ENCODE data around the gene FETUB. TPM values are rescaled to one million over a fixed set of nuclear protein-coding genes. Genes with fewer than 3 reads are reported as not detected.

FETUB gene, protein sequence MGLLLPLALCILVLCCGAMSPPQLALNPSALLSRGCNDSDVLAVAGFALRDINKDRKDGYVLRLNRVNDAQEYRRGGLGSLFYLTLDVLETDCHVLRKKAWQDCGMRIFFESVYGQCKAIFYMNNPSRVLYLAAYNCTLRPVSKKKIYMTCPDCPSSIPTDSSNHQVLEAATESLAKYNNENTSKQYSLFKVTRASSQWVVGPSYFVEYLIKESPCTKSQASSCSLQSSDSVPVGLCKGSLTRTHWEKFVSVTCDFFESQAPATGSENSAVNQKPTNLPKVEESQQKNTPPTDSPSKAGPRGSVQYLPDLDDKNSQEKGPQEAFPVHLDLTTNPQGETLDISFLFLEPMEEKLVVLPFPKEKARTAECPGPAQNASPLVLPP
- total RNA-seq (2021; fragmentation: NEBNext Ultra II Directional; extraction: Animal tissue kit (Norgen Biotek cat#: 25700)) (not detected in 2 replicates), polyA plus RNA-seq (2011; rRNA removed) (0.15 TPM in 1 of 2 replicates, not detected in the other), polyA minus RNA-seq (2011; rRNA and poly(A)+ RNA removed) (not detected in 2 replicates)
- polyA plus RNA-seq (2011; cell fraction: cytosol; rRNA removed), result 0.09 TPM
- 0.19 TPM for polyA plus RNA-seq (2011; cell fraction: nucleus; rRNA removed)
- polyA plus RNA-seq (2012, experiment 1 of 2), result 0.10 to 0.25 TPM (median 0.19 TPM) in 4 replicates
- not detected for polyA plus RNA-seq (2012, experiment 2 of 2)
- not detected for polyA plus RNA-seq (2013, experiment 1 of 2)
- 0.07 TPM for polyA plus RNA-seq (2013, experiment 2 of 2)
- polyA minus RNA-seq (2011; cell fraction: cytosol; rRNA and poly(A)+ RNA removed), result not detected
- not detected for polyA minus RNA-seq (2011; cell fraction: nucleus; rRNA and poly(A)+ RNA removed)
- long read RNA-seq, experiment 1, result 0 reads
- long read RNA-seq, experiment 2, result 0 reads

DNA sequence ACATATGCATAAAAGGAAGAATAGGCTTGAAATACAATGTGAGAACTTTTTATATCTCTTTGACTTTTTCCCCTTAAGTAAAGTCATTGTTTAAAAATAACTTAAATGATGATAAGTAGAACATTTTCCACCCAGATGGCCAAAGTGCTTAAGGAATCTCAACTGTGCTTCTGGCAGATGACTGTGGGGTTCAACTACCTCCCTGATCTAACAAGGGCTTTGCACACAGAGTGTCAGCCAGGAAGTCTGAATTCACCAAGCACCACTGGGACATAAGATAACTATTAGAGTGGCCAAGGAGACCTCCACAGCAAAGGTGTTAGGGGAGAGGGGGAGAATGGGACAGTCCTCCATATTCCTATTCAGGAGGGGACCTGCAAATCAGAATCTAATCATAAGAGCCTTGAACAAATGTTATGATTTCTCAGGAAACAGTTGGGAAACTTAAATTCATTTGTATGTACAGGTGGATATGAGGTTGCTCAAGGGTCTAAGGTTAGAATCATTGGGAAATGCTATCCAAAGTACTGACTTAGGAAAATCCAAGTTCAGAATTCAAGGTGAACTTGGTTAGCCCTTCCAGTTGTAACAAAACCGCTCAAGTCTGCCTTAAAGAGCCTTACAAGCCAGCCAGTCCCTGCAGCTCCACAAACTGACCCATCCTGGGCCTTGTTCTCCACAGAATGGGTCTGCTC, at the start of gene FETUB:
FETUB (plus strand) TSS at position 622 of the 695 bp plus-strand sequence; CDS start at position 684, 62 bp downstream.
- POLR2A ChIA-PET (ENCODE audit: partially characterized antibody), result interaction anchor here (1.4 kb wide), 1 partner anchor 144 kb away, joined by 3 read pairs; the partner anchor contains the start of gene EIF4A2
- H3K23ac ChIP-seq (ENCODE audit: insufficient read length), result no peak within 1 kb of the TSS
- TF ChIP-seq CHD2 (IDR thresholded peaks at IDR 0.05; ENCODE audit: low read length) (no peak), NANOG (IDR thresholded peaks at IDR 0.05; ENCODE audit: insufficient read depth, low read depth, low read length, poor library complexity, severe bottlenecking) (no peak), RAD21 (IDR thresholded peaks at IDR 0.05 in 1 of 2, conservative IDR thresholded peaks at IDR 0.05 in 1 of 2; ENCODE audit: low read depth in 2 of 2, low read length in 2 of 2) (no peak), CBX8 (IDR thresholded peaks at IDR 0.05; ENCODE audit: borderline replicate concordance, low read depth, low read length) (no peak), RXRA (IDR thresholded peaks at IDR 0.05; ENCODE audit: insufficient read depth, low read depth, low read length) (no peak), KDM4A (IDR thresholded peaks at IDR 0.05; ENCODE audit: low read depth, low read length, severe bottlenecking) (no peak), CTBP2 (IDR thresholded peaks at IDR 0.05; ENCODE audit: borderline replicate concordance, insufficient read depth, insufficient read length, low read length) (no peak)

More for the DNA sequence above, at the start of gene FETUB:
- no peak within 1 kb of the TSS; the same call in 1 of the 2 replicates for H2BK20ac ChIP-seq (ENCODE audit: low read length)
- H2AK5ac ChIP-seq (ENCODE audit: low read depth, low read length), result no peak within 1 kb of the TSS
- no peak within 1 kb of the TSS for H3K4me3 ChIP-seq (ENCODE audit: extremely low read depth in 1 of 4, insufficient read depth in 2 of 4, low read depth in 3 of 4, low read length in 4 of 4)
- no peaks in the 10 kb centered on the region for H3K9me3 ChIP-seq (ENCODE audit: insufficient read depth in 2 of 2, low read depth in 1 of 2, low read length in 1 of 2)
- no peak within 1 kb of the TSS for H4K91ac ChIP-seq (replicated peaks; ENCODE audit: insufficient read length, low read length)
- H4K20me1 ChIP-seq (replicated peaks in 1 of 2; ENCODE audit: control insufficient read depth in 1 of 2, insufficient read depth in 2 of 2, low read length in 2 of 2), result no peaks in the 10 kb centered on the region
- no peak within 1 kb of the TSS for H3K4ac ChIP-seq (replicated peaks; ENCODE audit: insufficient read length, low read depth, low read length)
- H3K79me1 ChIP-seq (ENCODE audit: low read depth, low read length), result no peaks in the 10 kb centered on the region
- no peak within 1 kb of the TSS for H4K8ac ChIP-seq (ENCODE audit: extremely low read depth, insufficient read depth, low read length)
- H2BK12ac ChIP-seq (ENCODE audit: low read depth, low read length), result no peak within 1 kb of the TSS
- FAIRE-seq, result no peak
- H3K14ac ChIP-seq (ENCODE audit: insufficient read length), result no peak within 1 kb of the TSS
- DNase-seq (ENCODE audit: low read depth in 1 of 2, low spot score in 2 of 2), result no peak
- no peaks in the 10 kb centered on the region; a peak in 1 of 7 replicates for H3K27me3 ChIP-seq (replicated peaks in 1 of 4; ENCODE audit: control insufficient read depth in 3 of 4, extremely low read depth in 1 of 4, insufficient read depth in 3 of 4, low read length in 3 of 4)
- H2BK15ac ChIP-seq (ENCODE audit: low read length), result no peak within 1 kb of the TSS
- H3K79me2 ChIP-seq (ENCODE audit: control insufficient read depth in 1 of 2, insufficient read depth in 2 of 2, low read length in 2 of 2), result no peaks in the 10 kb centered on the region
- H3K23me2 ChIP-seq (ENCODE audit: low read depth, low read length), result no peaks in the 10 kb centered on the region
- no peak within 1 kb of the TSS for H3K56ac ChIP-seq (replicated peaks; ENCODE audit: insufficient read length, low read depth, low read length)
- no peak within 1 kb of the TSS for H2BK5ac ChIP-seq (ENCODE audit: low read depth, low read length)
- peaks cover 5 to 12% (median 8%) of the 10 kb centered on the region in 4 experiments; a peak in 5 of 7 replicates for H3K4me1 ChIP-seq (replicated peaks in 1 of 4; ENCODE audit: control insufficient read depth in 3 of 4, insufficient read depth in 4 of 4, low read length in 3 of 4)
- no peak within 1 kb of the TSS for H2BK120ac ChIP-seq (replicated peaks; ENCODE audit: low read depth, low read length)
- H3K36me3 ChIP-seq (ENCODE audit: control insufficient read depth in 2 of 4, insufficient read depth in 4 of 4, low read length in 3 of 4), result no peaks in the 10 kb centered on the region
- peak within 1 kb of the TSS; percentile 20 for H4K5ac ChIP-seq (ENCODE audit: insufficient read length, low read depth, low read length)
- H3K27ac ChIP-seq (ENCODE audit: low read depth, low read length), result no peak within 1 kb of the TSS
- H3K4me2 ChIP-seq (ENCODE audit: insufficient read depth in 1 of 2, low read depth in 2 of 2, low read length in 2 of 2), result no peak within 1 kb of the TSS
- 92% methylated on average over 1 of the region's 1 CpG; no CpG with 5 or more reads in 1 of the 2 experiments for WGBS, 2 experiments (ENCODE audit: extremely low coverage in 1 of 2, insufficient coverage in 1 of 2, insufficient read length in 1 of 2, insufficient replicate concordance in 2 of 2, low coverage in 1 of 2, low lambda C conversion rate in 2 of 2, missing lambda C conversion rate in 1 of 2)
- CTCF ChIA-PET (ENCODE audit: partially characterized antibody), result interaction anchor here (0.9 to 1.3 kb wide), 2 partner anchors 23 to 25 kb away, joined by 3 read pairs; no protein-coding TSS in a partner anchor
- H3K18ac ChIP-seq (ENCODE audit: extremely low read depth, low read length), result 0 out of 2 replicates have a peak within 1 kb of the TSS, but pooled peaks have one; percentile 19
- H3K9ac ChIP-seq (replicated peaks in 1 of 4; ENCODE audit: extremely low read depth in 1 of 4, low read depth in 3 of 4, low read length in 3 of 4), result no peak within 1 kb of the TSS
- peak within 1 kb of the TSS; percentile 25; the same call in 1 of the 2 replicates for H2AFZ ChIP-seq (ENCODE audit: low read length)
